Spleen (tissue), 11 donors: Measurements from ENCODE around the gene DNAH10. TPM values are rescaled to one million over a fixed set of nuclear protein-coding genes. Genes with fewer than 3 reads are reported as not detected.

Experiments used
- DNase-seq: peaks from one replicate; pipeline ENCODE4 v3.0.0-alpha.2; 2020
- H3K27ac ChIP-seq, 8 donors: fragments of 200-600 bp; sonication (generic) in 7 of 8; 1 replicate in 4 of 8; 2 replicates in 4 of 8; pipeline versions ENCODE4 v1.5.0 to v1.8.0; 2016 to 2021; ENCODE audit warnings: inconsistent platforms in 4 of 8, mild to moderate bottlenecking in 4 of 8, moderate library complexity in 1 of 8
- H3K27me3 ChIP-seq, 7 donors: fragments of 200-600 bp; sonication (generic) in 6 of 7; replicated peaks in 1 of 7; 1 replicate in 4 of 7; 2 replicates in 3 of 7; pipeline versions ENCODE4 v1.5.0 to v1.8.0; 2016 to 2021; ENCODE audit warnings: inconsistent platforms in 3 of 7, mild to moderate bottlenecking in 1 of 7
- H3K36me3 ChIP-seq, 6 donors: fragments of 200-600 bp; sonication (generic) in 5 of 6; 1 replicate in 4 of 6; 2 replicates in 2 of 6; pipeline versions ENCODE4 v1.5.0 to v1.8.0; 2016 to 2021; ENCODE audit warnings: inconsistent platforms in 2 of 6
- H3K4me1 ChIP-seq, 6 donors: fragments of 200-600 bp; sonication (generic) in 5 of 6; 1 replicate in 3 of 6; 2 replicates in 3 of 6; pipeline versions ENCODE4 v1.5.0 to v1.8.0; 2016 to 2021; ENCODE audit warnings: inconsistent platforms in 3 of 6
- H3K4me3 ChIP-seq, 8 donors: fragments of 200-600 bp; sonication (generic) in 7 of 8; 1 replicate in 4 of 8; 2 replicates in 4 of 8; pipeline versions ENCODE4 v1.5.0 to v1.8.0; 2016 to 2021; ENCODE audit warnings: inconsistent platforms in 4 of 8, mild to moderate bottlenecking in 4 of 8, moderate library complexity in 2 of 8
- H3K9me3 ChIP-seq, 8 donors: fragments of 200-600 bp; sonication (generic) in 7 of 8; 1 replicate in 4 of 8; 2 replicates in 4 of 8; pipeline versions ENCODE4 v1.5.0 to v1.8.0; 2016 to 2021; ENCODE audit warnings: inconsistent platforms in 4 of 8
- CTCF ChIP-seq, 11 experiments: fragments of 200-600 bp in 7 of 11; fragments of 450-650 bp in 4 of 11; sonication (generic) in 4 of 11; IDR thresholded peaks in 8 of 11; conservative IDR thresholded peaks in 3 of 11; 1 replicate in 7 of 11; 2 replicates in 4 of 11; pipeline versions ENCODE4 v1.4.0 to v1.8.0; 2016 to 2021; ENCODE audit warnings: antibody characterized with exemption in 11 of 11, inconsistent platforms in 4 of 11, mild to moderate bottlenecking in 1 of 11
- POLR2A ChIP-seq, 3 donors: fragments of 450-650 bp; IDR thresholded peaks; one replicate each; pipeline ENCODE4 v1.5.1; 2017; ENCODE audit warnings: antibody characterized with exemption in 3 of 3, mild to moderate bottlenecking in 1 of 3
- POLR2AphosphoS5 ChIP-seq, 3 donors: sonication (generic); formaldehyde crosslinking; IDR thresholded peaks; one replicate each; pipeline ENCODE4 v1.5.1; 2017; ENCODE audit warnings: antibody characterized with exemption in 3 of 3
- WGBS, 5 donors: extraction: QIAGEN DNeasy Blood & Tissue Kit in 3 of 5; methylation state at CpG; one replicate each; pipeline versions ENCODE4 v1.1.5 to v1.1.7; 2013 to 2018; 5-methylcytosine and 5-hydroxymethylcytosine counted together
- intact Hi-C: fragments of 100-400 bp; cut with DNase I; formaldehyde crosslinking; loops from one replicate; pipeline ENCODE4 v1.15.0; 2023; ENCODE audit warnings: low total_unique reads
- polyA plus RNA-seq, 3 donors: library from polyadenylated mRNA; stranded (reverse); fragments of 200-250 nt; gene quantifications; one replicate each; pipeline ENCODE4 v1.2.1, GENCODE V29; 2013
- total RNA-seq, 7 donors: library from RNA; depleted of rRNA in 3 of 7; stranded (reverse); fragments of >200 nt in 3 of 7; fragmentation: NEBNext Ultra II Directional in 4 of 7; extraction: Animal tissue kit (Norgen Biotek cat#: 25700) in 4 of 7; gene quantifications; one replicate each; pipeline versions ENCODE4 v1.1.0 to v1.2.1, GENCODE V29; 2016 to 2021
- donor health status: healthy with polysubstance abuse.
- donor health status: DM: no; HTN: no; CAD: no; lungs with moderate emphysema.
- donor health status: DM: no; HTN: no; CAD: no.
- donor health status: Bipolar disorder and iron deficiency.
- donor health status: healthy.
- donor health status: DM: no; HTN: no; CAD: no.
- donor health status: DM: yes; HTN: yes; CAD: no.

DNAH10 gene
- total and polyA plus RNA-seq, 10 donors, result 0.23 to 2.2 (median 0.43) TPM; not detected in 1

- H3K4me3 ChIP-seq, result no peak overlapping the region
- no peaks in the 10 kb centered on the region for H3K27me3 ChIP-seq
- H3K9me3 ChIP-seq, result no peaks in the 10 kb centered on the region
- intact Hi-C loops, result no loop called here
- WGBS, 5 donors, result 95 to 96% (median 95%) methylated on average over 11 of the region's 11 CpGs
- no peak for DNase-seq
- no peak overlapping the region for H3K27ac ChIP-seq
- H3K36me3 ChIP-seq, result peaks cover 0 to 40% (median 3%) of the 10 kb centered on the region in 6 donors
- H3K4me1 ChIP-seq, result peaks cover 0 to 10% (median 0%) of the 10 kb centered on the region in 6 donors
- TF ChIP-seq POLR2A (IDR thresholded peaks at IDR 0.05), result no peak
- no peak for TF ChIP-seq CTCF (IDR thresholded peaks at IDR 0.05 in 8 of 11, conservative IDR thresholded peaks at IDR 0.05 in 3 of 11)
- no peak for TF ChIP-seq POLR2AphosphoS5 (IDR thresholded peaks at IDR 0.05)
Observed at GRCh38 chr12:123948401-123948795, 186.3 kb downstream of the DNAH10 start.

GRCh38 chr12:123948796-123949769 lies 187.0 kb downstream of the DNAH10 start:
- peaks cover 0 to 35% (median 3%) of the 10 kb centered on the region in 6 donors for H3K36me3 ChIP-seq
- WGBS, 5 donors, result 88 to 94% (median 90%) methylated on average over 19 of the region's 19 CpGs
- intact Hi-C loops, result no loop called here
- TF ChIP-seq POLR2AphosphoS5 (IDR thresholded peaks at IDR 0.05) (no peak), CTCF (IDR thresholded peaks at IDR 0.05 in 8 of 11, conservative IDR thresholded peaks at IDR 0.05 in 3 of 11) (no peak), POLR2A (IDR thresholded peaks at IDR 0.05) (no peak)
- no peak for DNase-seq
- peaks cover 0 to 10% (median 0%) of the 10 kb centered on the region in 6 donors for H3K4me1 ChIP-seq
- H3K4me3 ChIP-seq, result no peak overlapping the region
- no peaks in the 10 kb centered on the region for H3K9me3 ChIP-seq
- no peaks in the 10 kb centered on the region for H3K27me3 ChIP-seq
- H3K27ac ChIP-seq, result no peak overlapping the region

GRCh38 chr12:123949770-123950165 lies 187.7 kb downstream of the DNAH10 start:
- Histone ChIP-seq H3K9me3 (no peaks in the 10 kb centered on the region), H3K27me3 (no peaks in the 10 kb centered on the region), H3K4me3 (no peak overlapping the region), H3K27ac (no peak overlapping the region), H3K36me3 (peaks cover 0 to 28% (median 3%) of the 10 kb centered on the region in 6 donors), H3K4me1 (peaks cover 0 to 10% (median 0%) of the 10 kb centered on the region in 6 donors)
- DNase-seq, result no peak
- WGBS, 5 donors, result 91 to 95% (median 94%) methylated on average over 15 of the region's 15 CpGs
- intact Hi-C loops, result no loop called here
- TF ChIP-seq POLR2A (IDR thresholded peaks at IDR 0.05) (no peak), POLR2AphosphoS5 (IDR thresholded peaks at IDR 0.05) (no peak), CTCF (IDR thresholded peaks at IDR 0.05 in 8 of 11, conservative IDR thresholded peaks at IDR 0.05 in 3 of 11) (no peak)
